PFSK-1 (cell line): ENCODE results near the gene MC1R.

Experiments used
- FOXP2 ChIP-seq: optimal IDR thresholded peaks from 2 replicates; pipeline ENCODE3; 2011; ENCODE audit warnings: borderline replicate concordance, control low read depth, inconsistent platforms; ENCODE audit not compliant: insufficient read depth; ENCODE audit errors: extremely low read length, extremely low read depth
- POLR2AphosphoS5 ChIP-seq: IDR thresholded peaks from 2 replicates; pipeline ENCODE4 v1.6.1; 2012; ENCODE audit warnings: low read depth, mild to moderate bottlenecking, control low read depth, low read length, moderate library complexity
- REST ChIP-seq, 2 experiments: IDR thresholded peaks; 2 replicates each; pipeline versions ENCODE4 v1.6.1 to v1.8.0; 2011 to 2012; ENCODE audit warnings: low read depth in 2 of 2, low read length in 2 of 2, control low read depth in 1 of 2, inconsistent platforms in 1 of 2, mild to moderate bottlenecking in 1 of 2, moderate library complexity in 1 of 2; ENCODE audit not compliant: insufficient read depth in 1 of 2
- SIN3A ChIP-seq: IDR thresholded peaks from 2 replicates; pipeline ENCODE4 v1.6.1; 2012; ENCODE audit warnings: mild to moderate bottlenecking, low read length, moderate library complexity, borderline replicate concordance; ENCODE audit not compliant: insufficient read depth
- TAF1 ChIP-seq: IDR thresholded peaks from 2 replicates; pipeline ENCODE4 v1.6.1; 2012; ENCODE audit warnings: low read length, control low read depth, borderline replicate concordance; ENCODE audit not compliant: insufficient read depth

The MC1R gene

GRCh38 chr16:89905511-89906139, 13.0 kb upstream of the MC1R start:
- no peak for TF ChIP-seq TAF1
- no peak for TF ChIP-seq SIN3A
- no peak for TF ChIP-seq POLR2AphosphoS5
- no peak for TF ChIP-seq REST (IDR thresholded peaks at IDR 0.05; ENCODE audit: insufficient read depth in 1 of 2, low read depth in 2 of 2, low read length in 2 of 2)
- TF ChIP-seq FOXP2, result no peak

GRCh38 chr16:89906140-89907025, 12.3 kb upstream of the MC1R start:
- TF ChIP-seq FOXP2 (no peak), SIN3A (no peak), TAF1 (no peak), REST (IDR thresholded peaks at IDR 0.05; ENCODE audit: insufficient read depth in 1 of 2, low read depth in 2 of 2, low read length in 2 of 2) (no peak), POLR2AphosphoS5 (no peak)

- TF ChIP-seq TAF1 (no peak), FOXP2 (no peak), REST (IDR thresholded peaks at IDR 0.05; ENCODE audit: insufficient read depth in 1 of 2, low read depth in 2 of 2, low read length in 2 of 2) (no peak), SIN3A (no peak), POLR2AphosphoS5 (no peak)
Measured at GRCh38 chr16:89907055-89907814, 11.4 kb upstream of the MC1R start.

DNA sequence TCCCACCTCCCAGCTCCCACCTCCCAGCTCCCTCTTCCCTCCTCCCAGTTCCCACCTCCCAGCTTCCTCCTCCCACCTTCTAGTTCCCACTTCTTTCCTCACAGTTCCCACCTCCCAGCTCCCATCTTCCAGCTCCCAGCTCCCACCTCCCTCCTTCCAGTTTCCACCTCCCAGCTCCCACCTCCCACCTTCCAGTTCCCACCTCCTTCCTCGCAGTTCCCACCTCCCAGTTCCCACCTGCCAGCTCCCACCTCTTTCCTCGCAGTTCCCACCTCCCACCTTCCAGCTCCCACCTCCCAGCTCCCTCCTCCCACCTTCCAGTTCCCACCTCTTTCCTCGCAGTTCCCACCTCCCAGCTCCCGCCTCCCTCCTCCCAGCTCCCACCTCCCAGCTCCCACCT, 10.4 kb upstream of the MC1R start:
- TF ChIP-seq REST (IDR thresholded peaks at IDR 0.05; ENCODE audit: insufficient read depth in 1 of 2, low read depth in 2 of 2, low read length in 2 of 2) (no peak), FOXP2 (no peak), SIN3A (no peak), TAF1 (no peak), POLR2AphosphoS5 (no peak)
